IPS-15b (cell line): Measurements from ENCODE around the gene BOLA3.
"Not testable (repeated sequence)": the region's sequence is repeated elsewhere in the genome, so short reads cannot be mapped to it uniquely, and the experiment has no call there.

ENCODE experiments used
- H3K27me3 ChIP-seq: one replicate; pipeline ENCODE4 v1.6.1; 2013; ENCODE audit warnings: low read length; ENCODE audit not compliant: control insufficient read depth, insufficient read depth
- H3K36me3 ChIP-seq: one replicate; pipeline ENCODE4 v1.6.1; 2013; ENCODE audit warnings: low read length; ENCODE audit not compliant: control insufficient read depth, insufficient read depth
- H3K4me1 ChIP-seq: one replicate; pipeline ENCODE4 v1.6.1; 2013; ENCODE audit warnings: mild to moderate bottlenecking, low read length; ENCODE audit not compliant: control insufficient read depth, insufficient read depth
- H3K4me3 ChIP-seq: one replicate; pipeline ENCODE4 v1.5.1; 2013; ENCODE audit warnings: low read depth, low read length
- H3K9ac ChIP-seq: one replicate; pipeline ENCODE4 v1.6.1; 2013; ENCODE audit warnings: low read depth, mild to moderate bottlenecking, low read length
- H3K9me3 ChIP-seq: one replicate; pipeline ENCODE4 v1.6.1; 2013; ENCODE audit warnings: mild to moderate bottlenecking, low read length; ENCODE audit not compliant: control insufficient read depth, insufficient read depth

BOLA3 gene

GRCh38 chr2:74099835-74100234 is 47.9 kb downstream of the BOLA3 start:
- Histone ChIP-seq H3K27me3 (no peaks in the 10 kb centered on the region), H3K9ac (no peak overlapping the region), H3K9me3 (no peaks in the 10 kb centered on the region), H3K4me1 (no peaks in the 10 kb centered on the region), H3K36me3 (peaks cover 20% of the 10 kb centered on the region), H3K4me3 (no peak overlapping the region)

GRCh38 chr2:74099271-74099670 is 48.4 kb downstream of the BOLA3 start:
- no peaks in the 10 kb centered on the region for H3K27me3 ChIP-seq
- H3K36me3 ChIP-seq, result peaks cover 20% of the 10 kb centered on the region
- no peak overlapping the region for H3K4me3 ChIP-seq
- no peaks in the 10 kb centered on the region for H3K9me3 ChIP-seq
- H3K9ac ChIP-seq, result no peak overlapping the region
- H3K4me1 ChIP-seq, result no peaks in the 10 kb centered on the region

- Histone ChIP-seq H3K4me3 (no peak overlapping the region), H3K9ac (no peak overlapping the region), H3K27me3 (no peaks in the 10 kb centered on the region), H3K9me3 (no peaks in the 10 kb centered on the region), H3K36me3 (peaks cover 24% of the 10 kb centered on the region), H3K4me1 (peaks cover 4% of the 10 kb centered on the region)
Measured at GRCh38 chr2:74097574-74097973, 50.1 kb downstream of the BOLA3 start.

- H3K9ac ChIP-seq, result no peak overlapping the region
- H3K9me3 ChIP-seq, result no peaks in the 10 kb centered on the region
- peaks cover 19% of the 10 kb centered on the region for H3K36me3 ChIP-seq
- no peaks in the 10 kb centered on the region for H3K27me3 ChIP-seq
- H3K4me1 ChIP-seq, result peaks cover 4% of the 10 kb centered on the region
- no peak overlapping the region for H3K4me3 ChIP-seq
Measured at GRCh38 chr2:74096052-74096451, 51.7 kb downstream of the BOLA3 start.

- H3K27me3 ChIP-seq, result no peaks in the 10 kb centered on the region
- peaks cover 4% of the 10 kb centered on the region for H3K4me1 ChIP-seq
- H3K36me3 ChIP-seq, result peaks cover 17% of the 10 kb centered on the region
- no peak overlapping the region for H3K4me3 ChIP-seq
- H3K9ac ChIP-seq, result no peak overlapping the region
- no peaks in the 10 kb centered on the region for H3K9me3 ChIP-seq
Measured at GRCh38 chr2:74095632-74096031, 52.1 kb downstream of the BOLA3 start.

GRCh38 chr2:74094291-74094690 is 53.4 kb downstream of the BOLA3 start:
- no peaks in the 10 kb centered on the region for H3K9me3 ChIP-seq
- H3K9ac ChIP-seq, result no peak overlapping the region
- H3K36me3 ChIP-seq, result peaks cover 9% of the 10 kb centered on the region

GRCh38 chr2:74093840-74094239 is 53.9 kb downstream of the BOLA3 start:
- Histone ChIP-seq H3K27me3 (no peaks in the 10 kb centered on the region), H3K9me3 (no peaks in the 10 kb centered on the region), H3K9ac (no peak overlapping the region), H3K4me3 (no peak overlapping the region), H3K36me3 (peaks cover 9% of the 10 kb centered on the region), H3K4me1 (peaks cover 4% of the 10 kb centered on the region)

More at GRCh38 chr2:74094291-74094690, 53.4 kb downstream of the BOLA3 start:
- no peak overlapping the region for H3K4me3 ChIP-seq
- H3K4me1 ChIP-seq, result peaks cover 4% of the 10 kb centered on the region
- no peaks in the 10 kb centered on the region for H3K27me3 ChIP-seq

- no peak overlapping the region for H3K4me3 ChIP-seq
- H3K4me1 ChIP-seq, result peaks cover 4% of the 10 kb centered on the region
- no peaks in the 10 kb centered on the region for H3K27me3 ChIP-seq
- H3K9me3 ChIP-seq, result no peaks in the 10 kb centered on the region
- peaks cover 9% of the 10 kb centered on the region for H3K36me3 ChIP-seq
- H3K9ac ChIP-seq, result no peak overlapping the region
Measured at GRCh38 chr2:74093426-74093825, 54.3 kb downstream of the BOLA3 start.

GRCh38 chr2:74092275-74092674 is 55.4 kb downstream of the BOLA3 start:
- Histone ChIP-seq H3K9ac (no peak overlapping the region), H3K9me3 (no peaks in the 10 kb centered on the region), H3K36me3 (peaks cover 16% of the 10 kb centered on the region)

GRCh38 chr2:74091391-74091790 is 56.3 kb downstream of the BOLA3 start:
- Histone ChIP-seq H3K4me1 (peaks cover 4% of the 10 kb centered on the region), H3K9me3 (no peaks in the 10 kb centered on the region), H3K9ac (no peak overlapping the region), H3K4me3 (no peak overlapping the region), H3K27me3 (no peaks in the 10 kb centered on the region), H3K36me3 (peaks cover 16% of the 10 kb centered on the region)

More at GRCh38 chr2:74092275-74092674, 55.4 kb downstream of the BOLA3 start:
- no peak overlapping the region for H3K4me3 ChIP-seq
- no peaks in the 10 kb centered on the region for H3K27me3 ChIP-seq
- H3K4me1 ChIP-seq, result peaks cover 4% of the 10 kb centered on the region

GRCh38 chr2:74089816-74090745 is 57.6 kb downstream of the BOLA3 start:
- Histone ChIP-seq H3K4me1 (peaks cover 4% of the 10 kb centered on the region), H3K36me3 (peaks cover 16% of the 10 kb centered on the region), H3K4me3 (no peak overlapping the region), H3K27me3 (no peaks in the 10 kb centered on the region), H3K9ac (no peak overlapping the region), H3K9me3 (no peaks in the 10 kb centered on the region)

- H3K4me3 ChIP-seq, H3K4me1 ChIP-seq, H3K9me3 ChIP-seq, H3K27me3 ChIP-seq, H3K9ac ChIP-seq: not testable (repeated sequence)
- peaks cover 16% of the 10 kb centered on the region for H3K36me3 ChIP-seq
Measured at GRCh38 chr2:74088676-74089075, 59.0 kb downstream of the BOLA3 start.
